GM23338 (cell line): ENCODE results near the gene PACS1. TPM values are rescaled to one million over a fixed set of nuclear protein-coding genes. Genes with fewer than 3 reads are reported as not detected.

Experiments
- ATAC-seq: fragments of 200-7000 bp; cut with Tn5 transposase; 3 replicates; pipeline ENCODE4 v1.9.1; 2020
- DNase-seq: peaks from one replicate; pipeline ENCODE4 v3.0.0-alpha.2; 2015; ENCODE audit warnings: low spot score
- H2AFZ ChIP-seq: fragments of 200-600 bp; sonication (generic); 2 replicates; pipeline ENCODE4 v1.8.0; 2016; ENCODE audit warnings: antibody characterized with exemption, mild to moderate bottlenecking, moderate library complexity
- H3F3A ChIP-seq: fragments of 200-600 bp; sonication (generic); replicated peaks from 2 replicates; pipeline ENCODE4 v1.8.0; 2017; ENCODE audit warnings: antibody characterized with exemption, mixed run types, low read depth
- H3K27ac ChIP-seq: fragments of 200-600 bp; sonication (generic); 2 replicates; pipeline ENCODE4 v1.6.1; 2016; ENCODE audit warnings: low read depth
- H3K27me3 ChIP-seq: fragments of 200-600 bp; sonication (generic); 2 replicates; pipeline ENCODE4 v1.8.0; 2016; ENCODE audit warnings: mild to moderate bottlenecking, mixed run types, moderate library complexity; ENCODE audit not compliant: insufficient read depth
- H3K36me3 ChIP-seq: fragments of 200-600 bp; sonication (generic); 2 replicates; pipeline ENCODE4 v1.8.0; 2016; ENCODE audit warnings: mild to moderate bottlenecking; ENCODE audit not compliant: insufficient read depth
- H3K4me1 ChIP-seq: fragments of 200-600 bp; sonication (generic); 2 replicates; pipeline ENCODE4 v1.8.0; 2016; ENCODE audit warnings: mild to moderate bottlenecking, moderate library complexity; ENCODE audit not compliant: insufficient read depth
- H3K4me2 ChIP-seq: fragments of 200-600 bp; sonication (generic); 2 replicates; pipeline ENCODE4 v1.7.1; 2017; ENCODE audit warnings: mixed run types
- H3K4me3 ChIP-seq: fragments of 200-600 bp; sonication (generic); 2 replicates; pipeline ENCODE4 v1.6.1; 2016; ENCODE audit warnings: mixed run types
- H3K79me2 ChIP-seq: fragments of 200-600 bp; sonication (generic); replicated peaks from 2 replicates; pipeline ENCODE4 v1.8.0; 2017; ENCODE audit warnings: mild to moderate bottlenecking; ENCODE audit not compliant: insufficient read depth
- H3K9me2 ChIP-seq: fragments of 200-600 bp; sonication (generic); 2 replicates; pipeline ENCODE4 v1.8.0; 2017; ENCODE audit not compliant: insufficient read depth
- H4K20me1 ChIP-seq: fragments of 200-600 bp; sonication (generic); replicated peaks from 2 replicates; pipeline ENCODE4 v1.8.0; 2017; ENCODE audit warnings: mild to moderate bottlenecking; ENCODE audit not compliant: insufficient read depth
- H3K27ac Mint-ChIP-seq: 2 replicates; pipeline ENCODE4 v1.8.0; 2020; ENCODE audit warnings: inconsistent platforms, mild to moderate bottlenecking, moderate library complexity, mixed read lengths
- H3K27me3 Mint-ChIP-seq: 3 replicates; pipeline ENCODE4 v1.8.0; 2022; ENCODE audit warnings: low read depth, mild to moderate bottlenecking, moderate library complexity, mixed read lengths, inconsistent platforms; ENCODE audit not compliant: insufficient read depth, poor library complexity
- H3K36me3 Mint-ChIP-seq: 3 replicates; pipeline ENCODE4 v1.8.0; 2021; ENCODE audit warnings: low read depth, mild to moderate bottlenecking, inconsistent platforms, moderate library complexity, mixed read lengths
- H3K4me1 Mint-ChIP-seq: 3 replicates; pipeline ENCODE4 v1.8.0; 2020; ENCODE audit warnings: mild to moderate bottlenecking, inconsistent platforms, mixed read lengths
- H3K4me3 Mint-ChIP-seq: 3 replicates; pipeline ENCODE4 v1.8.0; 2021; ENCODE audit warnings: moderate library complexity, mild to moderate bottlenecking, inconsistent platforms, mixed read lengths
- H3K9me3 Mint-ChIP-seq: 3 replicates; pipeline ENCODE4 v1.8.0; 2020; ENCODE audit warnings: moderate library complexity, mild to moderate bottlenecking, inconsistent platforms, mixed read lengths
- REST ChIP-seq: IDR thresholded peaks from one replicate; pipeline ENCODE4 v1.6.1; 2018; ENCODE audit warnings: antibody characterized with exemption; ENCODE audit not compliant: unreplicated experiment
- ZNF462 ChIP-seq: fragments of 250-450 bp; sonication (Bioruptor Pico); IDR thresholded peaks from 2 replicates; pipeline ENCODE4 v1.5.0; 2020; ENCODE audit warnings: mild to moderate bottlenecking, moderate library complexity
- polyA plus RNA-seq: library from polyadenylated mRNA; unstranded; fragments of >200 nt; fragmentation: Nextera tagmentation; extraction: Ambion mirVana; gene quantifications from 2 replicates; pipeline ENCODE4 v1.2.1, GENCODE V29; 2016
- total RNA-seq: library from RNA; depleted of rRNA; stranded (reverse); fragments of >200 nt; shearing (Covaris generic); gene quantifications from 2 replicates; pipeline ENCODE4 v1.2.3, GENCODE V29; 2014

Gene PACS1
- total and polyA plus RNA-seq, 2 experiments from 2014 or later: 8.0 to 37.5 TPM

GRCh38 chr11:66047541-66048365 lies 22.3 kb upstream of the PACS1 start:
- Histone ChIP-seq H2AFZ (no peak overlapping the region), H3K4me2 (peak overlapping the region; percentile 84), H4K20me1 (no peaks in the 10 kb centered on the region; the same call in none of the 2 replicates), H3F3A (peaks cover 21% of the 10 kb centered on the region; the same call in 1 of the 2 replicates), H3K9me2 (no peaks in the 10 kb centered on the region), H3K27me3 (no peaks in the 10 kb centered on the region), H3K4me3 (peak overlapping the region; percentile 81), H3K4me1 (peaks cover 16% of the 10 kb centered on the region), H3K27ac (no peak overlapping the region), H3K79me2 (peaks cover 9% of the 10 kb centered on the region), H3K36me3 (no peaks in the 10 kb centered on the region)
- Mint-ChIP-seq H3K4me1 (peaks cover 45% of the 10 kb centered on the region), H3K4me3 (peak overlapping the region; percentile 87), H3K27ac (no peak overlapping the region), H3K9me3 (no peaks in the 10 kb centered on the region; the same call in 2 of the 3 replicates), H3K27me3 (peaks cover 14% of the 10 kb centered on the region), H3K36me3 (peaks cover 17% of the 10 kb centered on the region)
- TF ChIP-seq REST (no peak), ZNF462 (CRISPR knock-in tag) (no peak)
- ATAC-seq: no peak
- no peak for DNase-seq
